HL-60 (cell line): ENCODE results near the gene BMAL1.

Experiments
- CTCF ChIP-seq: IDR thresholded peaks from one replicate; pipeline ENCODE4 v1.5.1; 2011; ENCODE audit warnings: low read length, control low read depth, inconsistent platforms; ENCODE audit not compliant: insufficient read depth
- TF ChIP-seq, protein P1 (sequence below): IDR thresholded peaks from 2 replicates; pipeline ENCODE4 v1.6.1; 2012; ENCODE audit warnings: low read depth; ENCODE audit not compliant: insufficient replicate concordance

DNA sequence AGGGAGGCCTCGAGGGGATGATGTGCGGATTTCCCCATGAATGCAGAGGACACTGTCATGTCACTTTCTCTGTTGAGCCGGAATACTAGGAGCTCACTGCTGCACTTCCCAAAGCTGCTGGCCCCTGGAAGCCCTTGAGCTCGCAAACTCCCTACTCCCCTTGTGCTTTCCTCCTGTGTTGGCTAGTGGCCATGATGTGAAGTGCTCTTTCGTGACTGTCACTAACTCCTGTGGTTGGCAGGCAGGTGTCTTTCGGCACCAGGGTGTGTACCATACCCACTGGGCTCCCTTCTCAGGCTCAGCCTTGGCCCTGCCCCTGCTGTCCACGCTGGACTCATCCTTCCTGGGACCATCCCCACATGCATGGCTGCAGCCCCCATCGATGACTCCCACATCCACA is 99.2 kb downstream of the BMAL1 start:
- TF ChIP-seq, protein P1, sequence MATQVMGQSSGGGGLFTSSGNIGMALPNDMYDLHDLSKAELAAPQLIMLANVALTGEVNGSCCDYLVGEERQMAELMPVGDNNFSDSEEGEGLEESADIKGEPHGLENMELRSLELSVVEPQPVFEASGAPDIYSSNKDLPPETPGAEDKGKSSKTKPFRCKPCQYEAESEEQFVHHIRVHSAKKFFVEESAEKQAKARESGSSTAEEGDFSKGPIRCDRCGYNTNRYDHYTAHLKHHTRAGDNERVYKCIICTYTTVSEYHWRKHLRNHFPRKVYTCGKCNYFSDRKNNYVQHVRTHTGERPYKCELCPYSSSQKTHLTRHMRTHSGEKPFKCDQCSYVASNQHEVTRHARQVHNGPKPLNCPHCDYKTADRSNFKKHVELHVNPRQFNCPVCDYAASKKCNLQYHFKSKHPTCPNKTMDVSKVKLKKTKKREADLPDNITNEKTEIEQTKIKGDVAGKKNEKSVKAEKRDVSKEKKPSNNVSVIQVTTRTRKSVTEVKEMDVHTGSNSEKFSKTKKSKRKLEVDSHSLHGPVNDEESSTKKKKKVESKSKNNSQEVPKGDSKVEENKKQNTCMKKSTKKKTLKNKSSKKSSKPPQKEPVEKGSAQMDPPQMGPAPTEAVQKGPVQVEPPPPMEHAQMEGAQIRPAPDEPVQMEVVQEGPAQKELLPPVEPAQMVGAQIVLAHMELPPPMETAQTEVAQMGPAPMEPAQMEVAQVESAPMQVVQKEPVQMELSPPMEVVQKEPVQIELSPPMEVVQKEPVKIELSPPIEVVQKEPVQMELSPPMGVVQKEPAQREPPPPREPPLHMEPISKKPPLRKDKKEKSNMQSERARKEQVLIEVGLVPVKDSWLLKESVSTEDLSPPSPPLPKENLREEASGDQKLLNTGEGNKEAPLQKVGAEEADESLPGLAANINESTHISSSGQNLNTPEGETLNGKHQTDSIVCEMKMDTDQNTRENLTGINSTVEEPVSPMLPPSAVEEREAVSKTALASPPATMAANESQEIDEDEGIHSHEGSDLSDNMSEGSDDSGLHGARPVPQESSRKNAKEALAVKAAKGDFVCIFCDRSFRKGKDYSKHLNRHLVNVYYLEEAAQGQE: no peak
- TF ChIP-seq CTCF: no peak
